ENCODE data around the gene FANK1.

FANK1 gene

DNA sequence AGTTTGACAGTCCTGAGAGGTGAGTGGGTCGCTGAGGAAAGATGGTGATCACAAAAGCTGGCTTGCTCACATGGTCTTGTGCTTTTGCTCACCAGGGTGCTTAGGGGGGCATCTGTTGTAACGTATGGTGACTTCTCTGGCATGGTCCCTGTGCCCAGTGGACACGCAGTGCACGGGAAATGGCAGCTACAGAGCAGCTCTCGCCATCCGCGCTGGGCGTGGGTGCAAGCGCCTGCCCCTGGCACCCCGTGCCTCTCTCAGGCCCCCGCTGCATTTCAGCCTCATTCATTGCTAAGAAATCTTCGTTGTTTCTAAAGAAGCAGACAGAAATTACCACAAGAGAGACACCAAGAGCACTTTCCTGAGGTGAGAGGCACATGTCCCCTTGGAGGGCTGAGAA lies 101.2 kb downstream of the FANK1 start:
- TF ChIP-seq, protein P1, sequence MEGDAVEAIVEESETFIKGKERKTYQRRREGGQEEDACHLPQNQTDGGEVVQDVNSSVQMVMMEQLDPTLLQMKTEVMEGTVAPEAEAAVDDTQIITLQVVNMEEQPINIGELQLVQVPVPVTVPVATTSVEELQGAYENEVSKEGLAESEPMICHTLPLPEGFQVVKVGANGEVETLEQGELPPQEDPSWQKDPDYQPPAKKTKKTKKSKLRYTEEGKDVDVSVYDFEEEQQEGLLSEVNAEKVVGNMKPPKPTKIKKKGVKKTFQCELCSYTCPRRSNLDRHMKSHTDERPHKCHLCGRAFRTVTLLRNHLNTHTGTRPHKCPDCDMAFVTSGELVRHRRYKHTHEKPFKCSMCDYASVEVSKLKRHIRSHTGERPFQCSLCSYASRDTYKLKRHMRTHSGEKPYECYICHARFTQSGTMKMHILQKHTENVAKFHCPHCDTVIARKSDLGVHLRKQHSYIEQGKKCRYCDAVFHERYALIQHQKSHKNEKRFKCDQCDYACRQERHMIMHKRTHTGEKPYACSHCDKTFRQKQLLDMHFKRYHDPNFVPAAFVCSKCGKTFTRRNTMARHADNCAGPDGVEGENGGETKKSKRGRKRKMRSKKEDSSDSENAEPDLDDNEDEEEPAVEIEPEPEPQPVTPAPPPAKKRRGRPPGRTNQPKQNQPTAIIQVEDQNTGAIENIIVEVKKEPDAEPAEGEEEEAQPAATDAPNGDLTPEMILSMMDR (IDR thresholded peaks at IDR 0.05; ENCODE audit: insufficient read depth, low read depth, low read length, missing control alignments): no peak
- H3K4me3 ChIP-seq (ENCODE audit: low read length): no peak overlapping the region
- no peak for DNase-seq (ENCODE audit: low read depth)

DNA sequence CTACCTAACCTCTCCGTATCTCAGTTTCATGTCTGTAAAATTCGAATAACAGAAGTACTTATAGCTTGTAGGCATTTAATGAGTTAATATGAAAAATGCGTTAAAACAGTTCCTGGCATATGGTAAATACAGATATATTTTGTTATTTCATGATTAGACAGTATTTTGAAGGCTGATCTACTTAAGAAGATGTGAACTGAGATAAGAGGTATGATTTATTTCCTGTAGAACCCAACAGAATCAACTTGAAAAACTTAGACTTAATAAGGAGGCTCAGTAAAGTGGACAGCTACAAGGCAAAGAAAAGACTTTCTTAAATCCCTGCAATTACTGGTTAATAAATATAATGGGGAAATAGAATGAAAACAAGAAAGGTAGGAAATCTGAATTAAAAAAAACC lies 103.3 kb downstream of the FANK1 start:
- TF ChIP-seq, protein P1 (IDR thresholded peaks at IDR 0.05; ENCODE audit: insufficient read depth, low read depth, low read length, missing control alignments): no peak
- no peak overlapping the region for H3K4me3 ChIP-seq (ENCODE audit: low read length)
- no peak for DNase-seq (ENCODE audit: low read depth)

DNA sequence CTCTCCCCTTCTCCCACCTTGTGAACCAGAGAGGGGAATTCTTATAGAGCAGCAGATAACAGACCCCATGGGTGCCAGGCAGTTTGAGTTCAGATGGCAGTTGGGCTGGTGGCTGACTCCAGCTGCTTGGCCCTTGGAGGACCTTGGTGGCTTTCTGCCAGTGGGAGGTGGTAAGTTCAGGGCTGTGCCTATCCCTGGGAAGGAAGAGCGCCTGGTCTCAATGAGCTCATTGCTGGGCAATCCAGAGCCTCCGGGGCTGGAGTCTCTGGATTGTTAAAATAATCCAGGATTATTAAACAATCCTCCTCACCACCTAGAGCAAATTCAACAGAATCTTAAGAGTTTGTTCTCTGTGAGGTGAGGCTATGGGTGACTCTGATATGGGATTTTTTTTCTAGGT lies 105.2 kb downstream of the FANK1 start:
- TF ChIP-seq, protein P1 (IDR thresholded peaks at IDR 0.05; ENCODE audit: insufficient read depth, low read depth, low read length, missing control alignments): no peak

DNA sequence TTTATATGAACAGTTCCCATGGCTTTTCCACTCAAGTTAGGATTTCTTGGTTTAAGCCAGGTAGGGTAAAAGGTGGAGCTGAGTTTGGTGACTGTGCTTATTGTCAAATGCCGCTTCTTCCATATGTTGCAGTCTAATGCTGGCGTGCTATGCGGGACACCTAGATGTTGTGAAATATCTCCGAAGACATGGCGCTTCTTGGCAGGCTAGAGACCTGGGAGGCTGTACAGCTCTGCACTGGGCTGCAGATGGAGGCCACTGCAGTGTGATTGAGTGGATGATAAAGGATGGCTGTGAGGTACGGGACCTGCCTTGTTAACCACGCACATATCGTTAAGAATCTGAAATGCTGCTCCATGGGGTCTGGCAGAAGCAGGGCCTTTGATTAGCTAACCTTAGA lies 108.4 kb downstream of the FANK1 start:
- DNase-seq (ENCODE audit: low read depth): no peak
- H3K4me3 ChIP-seq (ENCODE audit: low read length): no peak overlapping the region
- TF ChIP-seq, protein P1 (IDR thresholded peaks at IDR 0.05; ENCODE audit: insufficient read depth, low read depth, low read length, missing control alignments): no peak

More for the DNA sequence above, 105.2 kb downstream of the FANK1 start:
- DNase-seq (ENCODE audit: low read depth): no peak
- no peak overlapping the region for H3K4me3 ChIP-seq (ENCODE audit: low read length)

DNA sequence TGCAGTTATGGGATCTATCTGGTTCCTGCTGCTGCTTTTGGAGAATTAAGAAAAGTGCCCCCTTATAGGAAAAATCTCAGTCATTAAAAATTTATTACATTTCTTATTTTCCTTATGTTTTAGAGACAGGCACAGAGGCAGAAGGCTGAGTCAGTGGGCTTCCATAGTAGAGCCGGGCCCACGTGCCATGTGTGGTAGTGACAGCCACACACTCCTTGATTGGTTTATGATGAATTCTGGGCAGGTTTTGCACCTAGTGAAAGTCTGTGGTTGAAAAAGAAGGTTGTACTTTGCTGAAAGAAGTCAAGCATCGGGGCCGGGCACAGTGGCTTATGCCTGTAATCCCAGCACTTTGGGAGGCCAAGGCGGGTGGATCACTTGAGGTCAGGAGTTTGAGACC lies 109.9 kb downstream of the FANK1 start:
- no peak overlapping the region for H3K4me3 ChIP-seq (ENCODE audit: low read length)
- TF ChIP-seq, protein P1 (IDR thresholded peaks at IDR 0.05; ENCODE audit: insufficient read depth, low read depth, low read length, missing control alignments): no peak
- DNase-seq (ENCODE audit: low read depth): no peak

DNA sequence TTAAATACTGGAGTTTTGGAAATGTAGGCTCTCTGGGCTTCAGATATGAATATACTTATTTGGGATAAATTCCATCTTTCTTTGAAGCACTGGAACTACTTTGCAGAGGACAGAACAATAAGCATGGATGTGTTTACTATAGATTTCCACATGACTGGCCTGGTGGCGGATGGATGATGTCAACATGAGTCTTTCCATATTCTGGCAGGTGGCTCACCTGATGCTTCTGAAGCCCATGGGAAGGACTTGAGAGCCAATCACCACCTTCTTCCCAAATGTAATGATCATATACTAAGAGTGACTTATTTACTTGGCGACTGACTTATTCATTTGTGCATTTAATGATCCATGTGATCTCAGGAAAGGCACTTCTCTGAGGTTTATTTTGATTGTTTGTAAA lies 110.5 kb downstream of the FANK1 start:
- no peak overlapping the region for H3K4me3 ChIP-seq (ENCODE audit: low read length)
- TF ChIP-seq, protein P1 (IDR thresholded peaks at IDR 0.05; ENCODE audit: insufficient read depth, low read depth, low read length, missing control alignments): no peak
- peak; percentile 46 for DNase-seq (ENCODE audit: low read depth)

DNA sequence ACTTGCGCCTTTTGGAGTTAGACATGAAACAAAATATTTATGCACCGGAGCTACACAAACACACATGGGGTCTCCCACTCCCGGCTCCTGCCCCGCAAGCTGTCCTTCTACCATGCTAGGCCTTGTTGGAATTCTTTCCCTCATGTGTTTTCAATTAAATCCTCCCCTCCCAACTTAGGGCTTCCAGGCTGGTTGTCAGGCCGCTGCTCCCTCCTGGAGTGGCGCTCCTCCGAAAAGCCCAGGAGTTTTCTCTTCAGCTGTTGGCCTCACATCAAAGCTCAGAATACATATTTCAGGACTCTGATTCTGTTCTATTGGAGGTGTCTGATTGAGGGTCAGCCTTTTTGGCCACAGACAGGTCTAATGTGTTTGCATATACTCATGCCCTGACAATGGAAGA lies 113.3 kb downstream of the FANK1 start:
- no peak for DNase-seq (ENCODE audit: low read depth)
- no peak overlapping the region for H3K4me3 ChIP-seq (ENCODE audit: low read length)
- TF ChIP-seq, protein P1 (IDR thresholded peaks at IDR 0.05; ENCODE audit: insufficient read depth, low read depth, low read length, missing control alignments): no peak

Measured in epithelial cell of esophagus (primary cell).